Neuronal stem cell (in vitro differentiated cells): Measurements from ENCODE around the gene MUSK.

Experiments
- DNase-seq: peaks from one replicate; pipeline ENCODE4 v3.0.0-alpha.2; 2013; ENCODE audit warnings: low spot score
- H2AFZ ChIP-seq: one replicate; pipeline ENCODE4 v1.6.1; 2013; ENCODE audit warnings: mild to moderate bottlenecking, low read length, inconsistent platforms
- H2AK5ac ChIP-seq: 2 replicates; pipeline ENCODE4 v1.6.1; 2013; ENCODE audit warnings: low read depth, mild to moderate bottlenecking, inconsistent platforms, low read length, moderate library complexity, mixed read lengths
- H2BK120ac ChIP-seq: 2 replicates; pipeline ENCODE4 v1.6.1; 2013; ENCODE audit warnings: low read depth, mild to moderate bottlenecking, inconsistent platforms, low read length, moderate library complexity, mixed read lengths
- H2BK12ac ChIP-seq: one replicate; pipeline ENCODE4 v1.6.1; 2013; ENCODE audit warnings: low read length, inconsistent platforms
- H2BK15ac ChIP-seq: 2 replicates; pipeline ENCODE4 v1.6.1; 2013; ENCODE audit warnings: mild to moderate bottlenecking, low read length, inconsistent platforms, mixed read lengths
- H2BK5ac ChIP-seq: one replicate; pipeline ENCODE4 v1.6.1; 2013; ENCODE audit warnings: inconsistent platforms, mild to moderate bottlenecking, low read length, moderate library complexity
- H3K14ac ChIP-seq: one replicate; pipeline ENCODE4 v1.6.1; 2013; ENCODE audit warnings: low read length, inconsistent platforms
- H3K18ac ChIP-seq: 2 replicates; pipeline ENCODE4 v1.6.1; 2013; ENCODE audit warnings: low read length, inconsistent platforms
- H3K23ac ChIP-seq: 2 replicates; pipeline ENCODE4 v1.6.1; 2013; ENCODE audit warnings: low read depth, mild to moderate bottlenecking, mixed read lengths, low read length, inconsistent platforms; ENCODE audit not compliant: poor library complexity
- H3K27ac ChIP-seq: replicated peaks from 3 replicates; pipeline ENCODE4 v1.5.1; 2013; ENCODE audit warnings: low read length, inconsistent platforms
- H3K27me3 ChIP-seq, 3 experiments: 2 replicates each; pipeline ENCODE4 v1.6.1; 2013; ENCODE audit warnings: low read length in 3 of 3, mild to moderate bottlenecking in 2 of 3, inconsistent platforms in 1 of 3, low read depth in 1 of 3, mixed read lengths in 1 of 3, moderate library complexity in 1 of 3; ENCODE audit not compliant: control insufficient read depth in 3 of 3, insufficient read depth in 3 of 3
- H3K36me3 ChIP-seq, 2 donors: replicated peaks in 1 of 2; 2 replicates each; pipeline ENCODE4 v1.6.1; 2013; ENCODE audit warnings: low read length in 2 of 2; ENCODE audit not compliant: control insufficient read depth in 2 of 2, insufficient read depth in 2 of 2
- H3K4ac ChIP-seq: 2 replicates; pipeline ENCODE4 v1.6.1; 2013; ENCODE audit warnings: inconsistent platforms, mild to moderate bottlenecking, low read length, moderate library complexity
- H3K4me1 ChIP-seq, 2 donors: 1 replicate in 1 of 2; 2 replicates in 1 of 2; pipeline ENCODE4 v1.6.1; 2013; ENCODE audit warnings: low read length in 2 of 2, low read depth in 1 of 2; ENCODE audit not compliant: control insufficient read depth in 2 of 2, insufficient read depth in 1 of 2
- H3K4me2 ChIP-seq: one replicate; pipeline ENCODE4 v1.6.1; 2013; ENCODE audit warnings: mild to moderate bottlenecking, low read length, inconsistent platforms; ENCODE audit not compliant: insufficient read depth, poor library complexity, severe bottlenecking
- H3K4me3 ChIP-seq, 2 donors: 2 replicates each; pipeline ENCODE4 v1.5.1; 2013; ENCODE audit warnings: low read length in 2 of 2, mild to moderate bottlenecking in 2 of 2, inconsistent platforms in 1 of 2, moderate library complexity in 1 of 2
- H3K79me1 ChIP-seq: one replicate; pipeline ENCODE4 v1.6.1; 2013; ENCODE audit warnings: low read depth, mild to moderate bottlenecking, inconsistent platforms, low read length, moderate library complexity
- H3K9ac ChIP-seq: one replicate; pipeline ENCODE4 v1.6.1; 2013; ENCODE audit warnings: mild to moderate bottlenecking, low read depth, low read length, inconsistent platforms; ENCODE audit not compliant: poor library complexity
- H3K9me3 ChIP-seq, 2 donors: replicated peaks in 1 of 2; 2 replicates each; pipeline versions ENCODE3 to v1.6.1; 2013; ENCODE audit warnings: low read length in 2 of 2, mild to moderate bottlenecking in 2 of 2, inconsistent platforms in 1 of 2, low read depth in 1 of 2, mixed read lengths in 1 of 2, moderate library complexity in 1 of 2; ENCODE audit not compliant: control insufficient read depth in 2 of 2, insufficient read depth in 1 of 2
- H4K8ac ChIP-seq: one replicate; pipeline ENCODE4 v1.6.1; 2013; ENCODE audit warnings: low read depth, mild to moderate bottlenecking, inconsistent platforms, low read length, moderate library complexity
- H4K91ac ChIP-seq: one replicate; pipeline ENCODE4 v1.6.1; 2013; ENCODE audit warnings: low read length, low read depth, mild to moderate bottlenecking, inconsistent platforms; ENCODE audit not compliant: poor library complexity
- WGBS, 2 donors: extraction: QIAGEN DNeasy Blood & Tissue Kit; methylation state at CpG; one replicate each; pipeline ENCODE4 v1.1.7; 2013; ENCODE audit warnings: missing lambda C conversion rate in 2 of 2, mixed read lengths in 1 of 2; ENCODE audit not compliant: insufficient read length in 2 of 2, insufficient replicate concordance in 1 of 2; ENCODE audit errors: extremely low coverage in 2 of 2; 5-methylcytosine and 5-hydroxymethylcytosine counted together

MUSK gene

GRCh38 chr9:110728058-110728457 is 59.5 kb downstream of the MUSK start:
- Histone ChIP-seq H2AFZ (peak overlapping the region; percentile 28), H3K9ac (no peak overlapping the region), H3K27ac (no peak overlapping the region), H2BK12ac (no peak overlapping the region), H3K4me2 (no peak overlapping the region), H3K36me3 (no peaks in the 10 kb centered on the region), H3K9me3 (peaks cover 0 to 4% of the 10 kb centered on the region in 2 donors), H3K27me3 (no peaks in the 10 kb centered on the region), H4K91ac (no peak overlapping the region), H2BK5ac (no peak overlapping the region), H3K18ac (no peak overlapping the region), H3K23ac (no peak overlapping the region), H2BK15ac (no peak overlapping the region), H3K4ac (no peak overlapping the region), H3K4me3 (no peak overlapping the region), H3K79me1 (no peaks in the 10 kb centered on the region), H2AK5ac (no peak overlapping the region), H2BK120ac (no peak overlapping the region), H4K8ac (no peak overlapping the region), H3K14ac (no peak overlapping the region), H3K4me1 (no peaks in the 10 kb centered on the region)
- peak; percentile 66 for DNase-seq
- no CpG with 5 or more reads among the region's 1 CpG for WGBS, 2 donors

DNA sequence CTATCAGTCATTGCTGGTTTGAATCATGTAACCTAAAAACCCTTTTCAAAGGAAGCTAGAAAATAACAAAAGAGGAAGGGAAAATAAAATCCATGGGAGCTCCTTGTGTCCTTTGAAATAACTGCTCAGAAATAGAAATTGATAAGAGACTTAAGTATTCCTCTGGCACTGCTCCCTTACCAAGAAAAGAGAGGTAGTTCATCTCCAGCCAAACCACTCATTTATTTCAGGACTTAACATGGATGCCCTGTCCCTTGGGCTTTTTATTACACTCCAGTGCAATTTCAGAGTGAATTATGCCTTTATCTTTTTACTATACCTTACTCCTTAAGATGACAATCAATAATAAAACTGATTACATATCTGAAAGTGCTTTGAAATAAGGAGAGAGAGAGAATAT is 61.0 kb downstream of the MUSK start:
- H3K27me3 ChIP-seq, result no peaks in the 10 kb centered on the region
- no peak overlapping the region for H2BK120ac ChIP-seq
- H2BK5ac ChIP-seq, result no peak overlapping the region
- no peak overlapping the region for H2BK15ac ChIP-seq
- H3K27ac ChIP-seq, result no peak overlapping the region
- H4K91ac ChIP-seq, result no peak overlapping the region
- H2BK12ac ChIP-seq, result no peak overlapping the region
- H3K36me3 ChIP-seq, result no peaks in the 10 kb centered on the region
- no peak overlapping the region for H3K4me2 ChIP-seq
- H3K18ac ChIP-seq, result no peak overlapping the region
- no peak overlapping the region for H2AFZ ChIP-seq
- no peak overlapping the region for H3K23ac ChIP-seq
- H3K79me1 ChIP-seq, result no peaks in the 10 kb centered on the region
- H4K8ac ChIP-seq, result no peak overlapping the region
- H2AK5ac ChIP-seq, result no peak overlapping the region
- peaks cover 0 to 5% of the 10 kb centered on the region in 2 donors for H3K4me1 ChIP-seq
- H3K9ac ChIP-seq, result no peak overlapping the region
- peaks cover 0 to 8% of the 10 kb centered on the region in 2 donors for H3K9me3 ChIP-seq
- no peak overlapping the region for H3K4me3 ChIP-seq
- H3K14ac ChIP-seq, result no peak overlapping the region
- no peak for DNase-seq
- no peak overlapping the region for H3K4ac ChIP-seq

GRCh38 chr9:110731437-110732028 is 62.9 kb downstream of the MUSK start:
- DNase-seq, result no peak
- Histone ChIP-seq H3K14ac (no peak overlapping the region), H2AFZ (no peak overlapping the region), H2BK15ac (no peak overlapping the region), H3K27me3 (no peaks in the 10 kb centered on the region), H2AK5ac (no peak overlapping the region), H2BK12ac (no peak overlapping the region), H3K27ac (no peak overlapping the region), H3K4me3 (no peak overlapping the region), H3K9ac (no peak overlapping the region), H3K23ac (no peak overlapping the region), H3K79me1 (no peaks in the 10 kb centered on the region), H2BK120ac (no peak overlapping the region), H2BK5ac (no peak overlapping the region), H3K4me2 (no peak overlapping the region), H4K8ac (no peak overlapping the region), H3K36me3 (no peaks in the 10 kb centered on the region), H3K9me3 (peaks cover 0 to 11% of the 10 kb centered on the region in 2 donors), H3K18ac (no peak overlapping the region), H3K4me1 (peaks cover 0 to 5% of the 10 kb centered on the region in 2 donors), H3K4ac (no peak overlapping the region), H4K91ac (no peak overlapping the region)
- WGBS, 2 donors, result no CpG with 5 or more reads among the region's 2 CpGs

- H3K27me3 ChIP-seq, result no peaks in the 10 kb centered on the region
- no peak overlapping the region for H3K14ac ChIP-seq
- H3K9me3 ChIP-seq, result peaks cover 0 to 17% of the 10 kb centered on the region in 2 donors
- no peak overlapping the region for H3K4me3 ChIP-seq
- no peak overlapping the region for H2BK12ac ChIP-seq
- no peak overlapping the region for H2BK120ac ChIP-seq
- H3K4me1 ChIP-seq, result peaks cover 4 to 12% of the 10 kb centered on the region in 2 donors
- no peak overlapping the region for H3K18ac ChIP-seq
- no peaks in the 10 kb centered on the region for H3K36me3 ChIP-seq
- H4K8ac ChIP-seq, result no peak overlapping the region
- no peak overlapping the region for H2AK5ac ChIP-seq
- H3K4me2 ChIP-seq, result no peak overlapping the region
- H2BK15ac ChIP-seq, result no peak overlapping the region
- H4K91ac ChIP-seq, result no peak overlapping the region
- H3K9ac ChIP-seq, result no peak overlapping the region
- H2AFZ ChIP-seq, result no peak overlapping the region
- no peak overlapping the region for H3K4ac ChIP-seq
- no peak overlapping the region for H2BK5ac ChIP-seq
- H3K27ac ChIP-seq, result no peak overlapping the region
- H3K23ac ChIP-seq, result no peak overlapping the region
- H3K79me1 ChIP-seq, result no peaks in the 10 kb centered on the region
- no peak for DNase-seq
Measured at GRCh38 chr9:110738982-110739381, 70.4 kb downstream of the MUSK start.
